Liver (tissue), 9 donors: ENCODE data around the gene C1QTNF3. TPM values are rescaled to one million over a fixed set of nuclear protein-coding genes. Genes with fewer than 3 reads are reported as not detected.

Experiments
- DNase-seq: peaks from one replicate; pipeline ENCODE4 v3.0.0-alpha.2; 2017; ENCODE audit warnings: low spot score
- H3K27ac ChIP-seq, 2 donors: one replicate each; pipeline ENCODE4 v1.7.0; 2013; ENCODE audit warnings: inconsistent platforms in 2 of 2, low read length in 2 of 2, control low read depth in 1 of 2, low read depth in 1 of 2, mild to moderate bottlenecking in 1 of 2
- H3K27me3 ChIP-seq, 4 donors: one replicate each; pipeline versions ENCODE4 v1.6.1 to v1.7.0; 2013; ENCODE audit warnings: low read length in 3 of 4, inconsistent platforms in 1 of 4, mild to moderate bottlenecking in 1 of 4, moderate library complexity in 1 of 4; ENCODE audit not compliant: control insufficient read depth in 4 of 4, insufficient read depth in 4 of 4
- H3K36me3 ChIP-seq, 4 donors: one replicate each; pipeline versions ENCODE4 v1.6.1 to v1.7.0; 2013; ENCODE audit warnings: low read length in 3 of 4, mild to moderate bottlenecking in 3 of 4, low read depth in 1 of 4, moderate library complexity in 1 of 4; ENCODE audit not compliant: control insufficient read depth in 4 of 4, insufficient read depth in 3 of 4
- H3K4me1 ChIP-seq, 4 donors: one replicate each; pipeline versions ENCODE4 v1.6.1 to v1.7.0; 2013; ENCODE audit warnings: low read length in 3 of 4, mild to moderate bottlenecking in 3 of 4, moderate library complexity in 1 of 4; ENCODE audit not compliant: control insufficient read depth in 4 of 4, insufficient read depth in 4 of 4
- H3K4me3 ChIP-seq, 3 donors: one replicate each; pipeline versions ENCODE4 v1.6.1 to v1.7.0; 2013; ENCODE audit warnings: low read length in 3 of 3, control low read depth in 1 of 3, low read depth in 1 of 3, mild to moderate bottlenecking in 1 of 3
- H3K9ac ChIP-seq, 2 donors: one replicate each; pipeline ENCODE4 v1.7.0; 2013; ENCODE audit warnings: low read length in 2 of 2, mild to moderate bottlenecking in 2 of 2, moderate library complexity in 2 of 2, control low read depth in 1 of 2, low read depth in 1 of 2
- H3K9me3 ChIP-seq, 4 donors: one replicate each; pipeline versions ENCODE4 v1.6.1 to v1.7.0; 2013; ENCODE audit warnings: low read length in 3 of 4; ENCODE audit not compliant: control insufficient read depth in 4 of 4
- EGR1 ChIP-seq, 2 donors: IDR thresholded peaks; 2 replicates each; pipeline ENCODE4 v1.6.1; 2016 to 2018; ENCODE audit warnings: antibody characterized with exemption in 2 of 2, low read depth in 2 of 2
- FOXA1 ChIP-seq: IDR thresholded peaks from 2 replicates; pipeline ENCODE4 v1.6.1; 2016; ENCODE audit warnings: antibody characterized with exemption
- FOXA2 ChIP-seq: IDR thresholded peaks from 2 replicates; pipeline ENCODE4 v1.6.1; 2016; ENCODE audit warnings: antibody characterized with exemption
- GABPA ChIP-seq, 2 donors: IDR thresholded peaks in 1 of 2; conservative IDR thresholded peaks in 1 of 2; 2 replicates each; pipeline ENCODE4 v1.6.1; 2016; ENCODE audit warnings: antibody characterized with exemption in 2 of 2, mild to moderate bottlenecking in 1 of 2, moderate library complexity in 1 of 2
- HNF4A ChIP-seq, 2 donors: conservative IDR thresholded peaks; 2 replicates each; pipeline ENCODE4 v1.6.1; 2016; ENCODE audit warnings: antibody characterized with exemption in 2 of 2, mild to moderate bottlenecking in 2 of 2
- HNF4G ChIP-seq: IDR thresholded peaks from 2 replicates; pipeline ENCODE4 v1.6.1; 2016; ENCODE audit warnings: antibody characterized with exemption
- JUND ChIP-seq, 2 donors: IDR thresholded peaks; 2 replicates each; pipeline ENCODE4 v1.6.1; 2016; ENCODE audit warnings: antibody characterized with exemption in 2 of 2
- NR2F2 ChIP-seq: IDR thresholded peaks from 2 replicates; pipeline ENCODE4 v1.6.1; 2016; ENCODE audit warnings: antibody characterized with exemption
- RAD21 ChIP-seq, 2 donors: IDR thresholded peaks; 2 replicates each; pipeline ENCODE4 v1.6.1; 2016; ENCODE audit warnings: antibody characterized with exemption in 2 of 2, mild to moderate bottlenecking in 2 of 2
- RXRA ChIP-seq, 2 donors: IDR thresholded peaks; 2 replicates each; pipeline ENCODE4 v1.6.1; 2017 to 2018; ENCODE audit warnings: antibody characterized with exemption in 2 of 2, mild to moderate bottlenecking in 1 of 2
- SP1 ChIP-seq: IDR thresholded peaks from 2 replicates; pipeline ENCODE4 v1.6.1; 2018; ENCODE audit warnings: antibody characterized with exemption, mild to moderate bottlenecking
- TAF1 ChIP-seq: conservative IDR thresholded peaks from 2 replicates; pipeline ENCODE4 v1.6.1; 2016; ENCODE audit warnings: antibody characterized with exemption, mild to moderate bottlenecking
- YY1 ChIP-seq: IDR thresholded peaks from 2 replicates; pipeline ENCODE4 v1.6.1; 2016; ENCODE audit warnings: antibody characterized with exemption, mild to moderate bottlenecking
- WGBS: extraction: QIAGEN DNeasy Blood & Tissue Kit; methylation state at CpG from one replicate; pipeline ENCODE4 v1.1.7; 2013; 5-methylcytosine and 5-hydroxymethylcytosine counted together
- polyA plus RNA-seq, 2 donors: library from polyadenylated mRNA; stranded (reverse) in 1 of 2; unstranded in 1 of 2; fragments of 200-250 nt in 1 of 2; fragments of >200 nt in 1 of 2; fragmentation: Nextera tagmentation in 1 of 2; extraction: Ambion mirVana in 1 of 2; gene quantifications; one replicate each; pipeline versions ENCODE4 v1.2.1 to v1.2.3, GENCODE V29; 2013 to 2015
- total RNA-seq, 2 donors: library from RNA; depleted of rRNA; stranded (reverse); fragments of >200 nt; gene quantifications; one replicate each; pipeline ENCODE4 v1.2.3, GENCODE V29; 2014
- TF ChIP-seq, protein P1 (sequence below): IDR thresholded peaks from 2 replicates; pipeline ENCODE4 v1.6.1; 2016; ENCODE audit warnings: antibody characterized with exemption
- TF ChIP-seq, protein P2 (sequence below): IDR thresholded peaks from 2 replicates; pipeline ENCODE4 v1.6.1; 2016; ENCODE audit warnings: antibody characterized with exemption, mild to moderate bottlenecking
- TF ChIP-seq, protein P3 (sequence below): IDR thresholded peaks from 2 replicates; pipeline ENCODE4 v1.6.1; 2016; ENCODE audit warnings: antibody characterized with exemption
- TF ChIP-seq, protein P4 (sequence below): IDR thresholded peaks from 2 replicates; pipeline ENCODE4 v1.6.1; 2016; ENCODE audit warnings: antibody characterized with exemption
- TF ChIP-seq, protein P5 (sequence below): fragments of 150-350 bp; IDR thresholded peaks from 2 replicates; pipeline ENCODE4 v1.5.1; 2017; ENCODE audit warnings: improper control_type of control experiment, low read depth, low read length; ENCODE audit not compliant: missing input control
- donor health status: healthy.
- donor health status: healthy.
- donor health status: healthy.
- donor health status: healthy.
- donor health status: healthy.

Gene C1QTNF3
- total and polyA plus RNA-seq, 4 donors: 0.81 to 6.2 (median 2.5) TPM

DNA sequence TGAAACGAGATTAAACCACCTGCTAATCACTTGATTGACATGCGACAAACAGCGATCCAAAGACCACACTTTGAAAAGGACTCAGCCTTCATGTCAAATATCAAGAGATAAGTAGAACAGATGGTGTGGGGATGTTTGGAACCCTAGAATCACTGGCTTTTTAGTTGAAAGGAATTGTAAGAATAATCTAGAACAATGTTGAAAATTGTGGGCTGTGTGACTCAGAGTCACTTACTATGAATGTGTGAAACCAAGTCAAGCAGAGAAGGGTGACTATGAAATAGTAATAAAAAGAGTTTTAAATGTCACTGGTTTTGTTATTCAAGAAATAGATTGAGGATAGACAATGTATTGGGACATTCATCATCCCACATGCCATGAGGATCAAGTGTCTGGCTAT is 14.1 kb upstream of the C1QTNF3 start:
- 93% methylated on average over 3 of the region's 3 CpGs for WGBS
- no peak overlapping the region for H3K9ac ChIP-seq
- no peaks in the 10 kb centered on the region for H3K36me3 ChIP-seq
- no peak overlapping the region for H3K27ac ChIP-seq
- no peak for DNase-seq
- peaks cover 2 to 45% (median 37%) of the 10 kb centered on the region in 4 donors for H3K4me1 ChIP-seq
- no peaks in the 10 kb centered on the region for H3K9me3 ChIP-seq
- no peaks in the 10 kb centered on the region for H3K27me3 ChIP-seq
- H3K4me3 ChIP-seq: no peak overlapping the region
- TF ChIP-seq NR2F2: no peak
- no peak for TF ChIP-seq HNF4A (conservative IDR thresholded peaks at IDR 0.05)
- TF ChIP-seq, protein P1, sequence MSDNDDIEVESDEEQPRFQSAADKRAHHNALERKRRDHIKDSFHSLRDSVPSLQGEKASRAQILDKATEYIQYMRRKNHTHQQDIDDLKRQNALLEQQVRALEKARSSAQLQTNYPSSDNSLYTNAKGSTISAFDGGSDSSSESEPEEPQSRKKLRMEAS: no peak
- no peak for TF ChIP-seq YY1
- TF ChIP-seq, protein P2, sequence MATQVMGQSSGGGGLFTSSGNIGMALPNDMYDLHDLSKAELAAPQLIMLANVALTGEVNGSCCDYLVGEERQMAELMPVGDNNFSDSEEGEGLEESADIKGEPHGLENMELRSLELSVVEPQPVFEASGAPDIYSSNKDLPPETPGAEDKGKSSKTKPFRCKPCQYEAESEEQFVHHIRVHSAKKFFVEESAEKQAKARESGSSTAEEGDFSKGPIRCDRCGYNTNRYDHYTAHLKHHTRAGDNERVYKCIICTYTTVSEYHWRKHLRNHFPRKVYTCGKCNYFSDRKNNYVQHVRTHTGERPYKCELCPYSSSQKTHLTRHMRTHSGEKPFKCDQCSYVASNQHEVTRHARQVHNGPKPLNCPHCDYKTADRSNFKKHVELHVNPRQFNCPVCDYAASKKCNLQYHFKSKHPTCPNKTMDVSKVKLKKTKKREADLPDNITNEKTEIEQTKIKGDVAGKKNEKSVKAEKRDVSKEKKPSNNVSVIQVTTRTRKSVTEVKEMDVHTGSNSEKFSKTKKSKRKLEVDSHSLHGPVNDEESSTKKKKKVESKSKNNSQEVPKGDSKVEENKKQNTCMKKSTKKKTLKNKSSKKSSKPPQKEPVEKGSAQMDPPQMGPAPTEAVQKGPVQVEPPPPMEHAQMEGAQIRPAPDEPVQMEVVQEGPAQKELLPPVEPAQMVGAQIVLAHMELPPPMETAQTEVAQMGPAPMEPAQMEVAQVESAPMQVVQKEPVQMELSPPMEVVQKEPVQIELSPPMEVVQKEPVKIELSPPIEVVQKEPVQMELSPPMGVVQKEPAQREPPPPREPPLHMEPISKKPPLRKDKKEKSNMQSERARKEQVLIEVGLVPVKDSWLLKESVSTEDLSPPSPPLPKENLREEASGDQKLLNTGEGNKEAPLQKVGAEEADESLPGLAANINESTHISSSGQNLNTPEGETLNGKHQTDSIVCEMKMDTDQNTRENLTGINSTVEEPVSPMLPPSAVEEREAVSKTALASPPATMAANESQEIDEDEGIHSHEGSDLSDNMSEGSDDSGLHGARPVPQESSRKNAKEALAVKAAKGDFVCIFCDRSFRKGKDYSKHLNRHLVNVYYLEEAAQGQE: no peak
- no peak for TF ChIP-seq RXRA (IDR thresholded peaks at IDR 0.05)
- TF ChIP-seq, protein P3, sequence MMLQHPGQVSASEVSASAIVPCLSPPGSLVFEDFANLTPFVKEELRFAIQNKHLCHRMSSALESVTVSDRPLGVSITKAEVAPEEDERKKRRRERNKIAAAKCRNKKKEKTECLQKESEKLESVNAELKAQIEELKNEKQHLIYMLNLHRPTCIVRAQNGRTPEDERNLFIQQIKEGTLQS: no peak
- TF ChIP-seq, protein P4, sequence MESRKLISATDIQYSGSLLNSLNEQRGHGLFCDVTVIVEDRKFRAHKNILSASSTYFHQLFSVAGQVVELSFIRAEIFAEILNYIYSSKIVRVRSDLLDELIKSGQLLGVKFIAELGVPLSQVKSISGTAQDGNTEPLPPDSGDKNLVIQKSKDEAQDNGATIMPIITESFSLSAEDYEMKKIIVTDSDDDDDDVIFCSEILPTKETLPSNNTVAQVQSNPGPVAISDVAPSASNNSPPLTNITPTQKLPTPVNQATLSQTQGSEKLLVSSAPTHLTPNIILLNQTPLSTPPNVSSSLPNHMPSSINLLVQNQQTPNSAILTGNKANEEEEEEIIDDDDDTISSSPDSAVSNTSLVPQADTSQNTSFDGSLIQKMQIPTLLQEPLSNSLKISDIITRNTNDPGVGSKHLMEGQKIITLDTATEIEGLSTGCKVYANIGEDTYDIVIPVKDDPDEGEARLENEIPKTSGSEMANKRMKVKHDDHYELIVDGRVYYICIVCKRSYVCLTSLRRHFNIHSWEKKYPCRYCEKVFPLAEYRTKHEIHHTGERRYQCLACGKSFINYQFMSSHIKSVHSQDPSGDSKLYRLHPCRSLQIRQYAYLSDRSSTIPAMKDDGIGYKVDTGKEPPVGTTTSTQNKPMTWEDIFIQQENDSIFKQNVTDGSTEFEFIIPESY: no peak
- TF ChIP-seq RAD21 (IDR thresholded peaks at IDR 0.05): no peak
- no peak for TF ChIP-seq FOXA1
- no peak for TF ChIP-seq FOXA2
- no peak for TF ChIP-seq SP1
- TF ChIP-seq TAF1: no peak
- TF ChIP-seq, protein P5, sequence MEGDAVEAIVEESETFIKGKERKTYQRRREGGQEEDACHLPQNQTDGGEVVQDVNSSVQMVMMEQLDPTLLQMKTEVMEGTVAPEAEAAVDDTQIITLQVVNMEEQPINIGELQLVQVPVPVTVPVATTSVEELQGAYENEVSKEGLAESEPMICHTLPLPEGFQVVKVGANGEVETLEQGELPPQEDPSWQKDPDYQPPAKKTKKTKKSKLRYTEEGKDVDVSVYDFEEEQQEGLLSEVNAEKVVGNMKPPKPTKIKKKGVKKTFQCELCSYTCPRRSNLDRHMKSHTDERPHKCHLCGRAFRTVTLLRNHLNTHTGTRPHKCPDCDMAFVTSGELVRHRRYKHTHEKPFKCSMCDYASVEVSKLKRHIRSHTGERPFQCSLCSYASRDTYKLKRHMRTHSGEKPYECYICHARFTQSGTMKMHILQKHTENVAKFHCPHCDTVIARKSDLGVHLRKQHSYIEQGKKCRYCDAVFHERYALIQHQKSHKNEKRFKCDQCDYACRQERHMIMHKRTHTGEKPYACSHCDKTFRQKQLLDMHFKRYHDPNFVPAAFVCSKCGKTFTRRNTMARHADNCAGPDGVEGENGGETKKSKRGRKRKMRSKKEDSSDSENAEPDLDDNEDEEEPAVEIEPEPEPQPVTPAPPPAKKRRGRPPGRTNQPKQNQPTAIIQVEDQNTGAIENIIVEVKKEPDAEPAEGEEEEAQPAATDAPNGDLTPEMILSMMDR: no peak
- no peak for TF ChIP-seq HNF4G
- TF ChIP-seq JUND (IDR thresholded peaks at IDR 0.05): no peak

DNA sequence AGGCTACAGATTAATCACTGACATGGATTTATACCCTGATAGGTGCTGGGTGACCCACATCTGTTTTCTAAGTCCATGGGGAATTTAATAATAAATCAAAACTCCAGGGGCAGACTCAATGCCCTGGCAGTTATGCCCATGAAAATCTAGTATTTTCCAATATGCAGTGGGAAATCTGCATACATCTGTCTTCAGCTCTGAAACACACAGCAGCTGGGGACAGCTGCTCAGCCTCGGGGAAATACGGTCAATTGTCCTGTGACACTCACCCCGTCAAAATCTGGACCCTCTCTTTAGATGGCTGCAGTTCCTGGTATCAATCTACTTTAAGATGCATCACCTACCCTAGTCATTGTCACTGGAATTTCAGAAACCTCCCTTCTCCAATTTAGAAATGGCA is 12.7 kb upstream of the C1QTNF3 start:
- peaks cover 0 to 36% (median 26%) of the 10 kb centered on the region in 4 donors for H3K4me1 ChIP-seq
- peak overlapping the region in 1 of 3 donors; percentile 9 for H3K4me3 ChIP-seq
- no peak overlapping the region for H3K9ac ChIP-seq
- H3K36me3 ChIP-seq: peaks cover 0 to 8% (median 2%) of the 10 kb centered on the region in 4 donors
- DNase-seq: no peak
- no peak overlapping the region for H3K27ac ChIP-seq
- WGBS: 97% methylated on average over 3 of the region's 3 CpGs
- no peaks in the 10 kb centered on the region for H3K9me3 ChIP-seq
- H3K27me3 ChIP-seq: no peaks in the 10 kb centered on the region
- TF ChIP-seq FOXA1 (no peak), FOXA2 (no peak), RAD21 (IDR thresholded peaks at IDR 0.05) (no peak), EGR1 (IDR thresholded peaks at IDR 0.05; ENCODE audit: low read depth in 2 of 2) (no peak), HNF4G (no peak), SP1 (no peak), NR2F2 (no peak), YY1 (no peak), HNF4A (conservative IDR thresholded peaks at IDR 0.05) (no peak), GABPA (IDR thresholded peaks at IDR 0.05 in 1 of 2, conservative IDR thresholded peaks at IDR 0.05 in 1 of 2) (no peak)
- TF ChIP-seq, protein P3: no peak
- TF ChIP-seq, protein P4: no peak
- TF ChIP-seq, protein P2: no peak
